Dendritic cell treated with granulocyte-macrophage colony-stimulating factor and Interleukin-4, amounts not matched to agents 40 ng/mL and 50 ng/mL, for 4 days (primary cell): Measurements from ENCODE around the gene DNAH10.
"Not testable (repeated sequence)": the region's sequence is repeated elsewhere in the genome, so short reads cannot be mapped to it uniquely, and the experiment has no call there.

ENCODE experiments used
- H3K27ac Mint-ChIP-seq: one replicate; pipeline ENCODE4 v1.8.0; 2022; ENCODE audit warnings: mild to moderate bottlenecking, mixed read lengths
- H3K27me3 Mint-ChIP-seq: one replicate; pipeline ENCODE4 v1.8.0; 2022; ENCODE audit warnings: mild to moderate bottlenecking, mixed read lengths
- H3K36me3 Mint-ChIP-seq: one replicate; pipeline ENCODE4 v1.8.0; 2022; ENCODE audit warnings: low read depth, mixed read lengths
- H3K4me1 Mint-ChIP-seq: one replicate; pipeline ENCODE4 v1.8.0; 2022; ENCODE audit warnings: low read depth, mixed read lengths
- H3K4me3 Mint-ChIP-seq: one replicate; pipeline ENCODE4 v1.8.0; 2022; ENCODE audit warnings: mild to moderate bottlenecking, moderate library complexity, mixed read lengths
- H3K9me3 Mint-ChIP-seq: one replicate; pipeline ENCODE4 v1.8.0; 2022; ENCODE audit warnings: mixed read lengths
- intact Hi-C: fragments of 100-400 bp; cut with micrococcal nuclease; formaldehyde crosslinking; loops from one replicate; pipeline ENCODE4 v1.15.0; 2022

Gene DNAH10

GRCh38 chr12:123789422-123789821 is 27.3 kb downstream of the DNAH10 start:
- H3K27ac Mint-ChIP-seq, intact Hi-C loops, H3K36me3 Mint-ChIP-seq, H3K4me1 Mint-ChIP-seq, H3K4me3 Mint-ChIP-seq, H3K27me3 Mint-ChIP-seq: not testable (repeated sequence)
- peaks cover 11% of the 10 kb centered on the region for H3K9me3 Mint-ChIP-seq

- intact Hi-C loops = no loop called here
- peaks cover 11% of the 10 kb centered on the region for H3K9me3 Mint-ChIP-seq
- no peak overlapping the region for H3K4me3 Mint-ChIP-seq
- H3K36me3 Mint-ChIP-seq = no peaks in the 10 kb centered on the region
- H3K27ac Mint-ChIP-seq = no peak overlapping the region
- H3K4me1 Mint-ChIP-seq = peaks cover 5% of the 10 kb centered on the region
- H3K27me3 Mint-ChIP-seq = no peaks in the 10 kb centered on the region
These were observed 28.9 kb downstream of the DNAH10 start for GRCh38 chr12:123790905-123791467.

GRCh38 chr12:123794027-123794426 is 31.9 kb downstream of the DNAH10 start:
- H3K9me3 Mint-ChIP-seq = peaks cover 11% of the 10 kb centered on the region
- intact Hi-C loops = no loop called here
- no peaks in the 10 kb centered on the region for H3K36me3 Mint-ChIP-seq
- no peak overlapping the region for H3K4me3 Mint-ChIP-seq
- H3K27ac Mint-ChIP-seq = no peak overlapping the region
- H3K4me1 Mint-ChIP-seq = peaks cover 5% of the 10 kb centered on the region
- no peaks in the 10 kb centered on the region for H3K27me3 Mint-ChIP-seq

- H3K27me3 Mint-ChIP-seq = no peaks in the 10 kb centered on the region
- H3K4me3 Mint-ChIP-seq = no peak overlapping the region
- H3K27ac Mint-ChIP-seq = no peak overlapping the region
- H3K36me3 Mint-ChIP-seq = no peaks in the 10 kb centered on the region
- H3K4me1 Mint-ChIP-seq = peaks cover 5% of the 10 kb centered on the region
- H3K9me3 Mint-ChIP-seq = no peaks in the 10 kb centered on the region
- intact Hi-C loops = no loop called here
These were observed 36.4 kb downstream of the DNAH10 start for GRCh38 chr12:123798518-123798917.

- H3K27me3 Mint-ChIP-seq = no peaks in the 10 kb centered on the region
- H3K36me3 Mint-ChIP-seq = no peaks in the 10 kb centered on the region
- H3K27ac Mint-ChIP-seq = no peak overlapping the region
- intact Hi-C loops = no loop called here
- H3K4me1 Mint-ChIP-seq = peaks cover 5% of the 10 kb centered on the region
- no peak overlapping the region for H3K4me3 Mint-ChIP-seq
- no peaks in the 10 kb centered on the region for H3K9me3 Mint-ChIP-seq
These were observed 37.1 kb downstream of the DNAH10 start for GRCh38 chr12:123799227-123799626.

GRCh38 chr12:123801573-123802178 is 39.6 kb downstream of the DNAH10 start:
- no peak overlapping the region for H3K27ac Mint-ChIP-seq
- no peaks in the 10 kb centered on the region for H3K36me3 Mint-ChIP-seq

GRCh38 chr12:123805173-123805572 is 43.1 kb downstream of the DNAH10 start:
- intact Hi-C loops = loop anchor here (10.0 kb wide), 1 partner anchor 180 kb away; no protein-coding TSS in a partner anchor
- no peaks in the 10 kb centered on the region for H3K9me3 Mint-ChIP-seq

More at GRCh38 chr12:123801573-123802178, 39.6 kb downstream of the DNAH10 start:
- Mint-ChIP-seq H3K4me3 (no peak overlapping the region), H3K9me3 (no peaks in the 10 kb centered on the region), H3K27me3 (no peaks in the 10 kb centered on the region), H3K4me1 (no peaks in the 10 kb centered on the region)
- intact Hi-C loops = loop anchor here (10.0 kb wide), 1 partner anchor 183 kb away; no protein-coding TSS in a partner anchor

GRCh38 chr12:123807002-123807401 is 44.9 kb downstream of the DNAH10 start:
- Mint-ChIP-seq H3K36me3 (no peaks in the 10 kb centered on the region), H3K4me1 (peaks cover 8% of the 10 kb centered on the region), H3K4me3 (no peak overlapping the region), H3K9me3 (no peaks in the 10 kb centered on the region), H3K27ac (no peak overlapping the region), H3K27me3 (peaks cover 14% of the 10 kb centered on the region)
- intact Hi-C loops = loop anchor here (10.0 kb wide), 1 partner anchor 178 kb away; no protein-coding TSS in a partner anchor

More at GRCh38 chr12:123805173-123805572, 43.1 kb downstream of the DNAH10 start:
- Mint-ChIP-seq H3K4me1 (peaks cover 8% of the 10 kb centered on the region), H3K27ac (no peak overlapping the region), H3K27me3 (peaks cover 14% of the 10 kb centered on the region), H3K4me3 (no peak overlapping the region), H3K36me3 (no peaks in the 10 kb centered on the region)

- intact Hi-C loops = loop anchor here (10.0 kb wide), 1 partner anchor 177 kb away; no protein-coding TSS in a partner anchor
- Mint-ChIP-seq H3K9me3 (no peaks in the 10 kb centered on the region), H3K27me3 (peaks cover 14% of the 10 kb centered on the region), H3K4me3 (no peak overlapping the region), H3K36me3 (no peaks in the 10 kb centered on the region), H3K27ac (no peak overlapping the region), H3K4me1 (peaks cover 8% of the 10 kb centered on the region)
These were observed 45.6 kb downstream of the DNAH10 start for GRCh38 chr12:123807670-123808069.

GRCh38 chr12:123808167-123808566 is 46.1 kb downstream of the DNAH10 start:
- Mint-ChIP-seq H3K36me3 (no peaks in the 10 kb centered on the region), H3K9me3 (no peaks in the 10 kb centered on the region), H3K27ac (no peak overlapping the region), H3K4me1 (peaks cover 8% of the 10 kb centered on the region), H3K27me3 (peaks cover 14% of the 10 kb centered on the region), H3K4me3 (no peak overlapping the region)
- intact Hi-C loops = loop anchor here (10.0 kb wide), 1 partner anchor 177 kb away; no protein-coding TSS in a partner anchor

- no peaks in the 10 kb centered on the region for H3K36me3 Mint-ChIP-seq
- H3K27ac Mint-ChIP-seq = no peak overlapping the region
- H3K27me3 Mint-ChIP-seq = peaks cover 4% of the 10 kb centered on the region
- H3K9me3 Mint-ChIP-seq = peaks cover 20% of the 10 kb centered on the region
- H3K4me3 Mint-ChIP-seq = no peak overlapping the region
- intact Hi-C loops = no loop called here
- H3K4me1 Mint-ChIP-seq = no peaks in the 10 kb centered on the region
These were observed 51.2 kb downstream of the DNAH10 start for GRCh38 chr12:123813349-123813748.

- no peaks in the 10 kb centered on the region for H3K36me3 Mint-ChIP-seq
- H3K4me1 Mint-ChIP-seq = no peaks in the 10 kb centered on the region
- no peak overlapping the region for H3K4me3 Mint-ChIP-seq
- H3K27ac Mint-ChIP-seq = no peak overlapping the region
- H3K27me3 Mint-ChIP-seq = peaks cover 4% of the 10 kb centered on the region
- peaks cover 20% of the 10 kb centered on the region for H3K9me3 Mint-ChIP-seq
- intact Hi-C loops = no loop called here
These were observed 53.9 kb downstream of the DNAH10 start for GRCh38 chr12:123815968-123816367.

- Mint-ChIP-seq H3K27ac (no peak overlapping the region), H3K36me3 (no peaks in the 10 kb centered on the region), H3K27me3 (peaks cover 4% of the 10 kb centered on the region), H3K9me3 (peaks cover 20% of the 10 kb centered on the region), H3K4me1 (no peaks in the 10 kb centered on the region), H3K4me3 (no peak overlapping the region)
- intact Hi-C loops = no loop called here
These were observed 54.9 kb downstream of the DNAH10 start for GRCh38 chr12:123816896-123817537.

- Mint-ChIP-seq H3K9me3 (peaks cover 2% of the 10 kb centered on the region), H3K4me1 (no peaks in the 10 kb centered on the region), H3K27me3 (peaks cover 6% of the 10 kb centered on the region), H3K4me3 (no peak overlapping the region), H3K36me3 (no peaks in the 10 kb centered on the region), H3K27ac (no peak overlapping the region)
- intact Hi-C loops = no loop called here
These were observed 60.7 kb downstream of the DNAH10 start for GRCh38 chr12:123822804-123823203.
